Erythroblast (primary cell): ENCODE results near the gene TMUB2.

ENCODE experiments used
- GATA1 ChIP-seq: IDR thresholded peaks from 2 replicates; pipeline ENCODE4 v1.6.1; 2011; ENCODE audit warnings: low read depth, mild to moderate bottlenecking, control low read depth, low read length, moderate library complexity
- POLR2A ChIP-seq: IDR thresholded peaks from 2 replicates; pipeline ENCODE4 v1.6.1; 2011; ENCODE audit warnings: mild to moderate bottlenecking, low read length

DNA sequence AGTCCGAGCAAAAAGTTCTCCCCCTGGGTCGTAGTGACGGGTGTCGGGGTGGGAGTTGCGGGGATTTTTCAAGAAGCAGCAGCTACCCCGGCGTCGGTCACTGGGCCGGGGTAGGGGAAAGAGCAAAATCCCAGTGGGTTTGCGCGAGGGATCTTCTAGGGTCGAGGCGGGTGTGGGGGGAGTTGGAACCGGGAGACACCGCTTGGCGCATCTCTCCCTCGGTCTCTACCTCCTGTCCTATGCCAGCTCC is 35.0 kb downstream of the TMUB2 start:
- TF ChIP-seq POLR2A = peak; percentile 95
- no peak for TF ChIP-seq GATA1
